RWPE1 (cell line): ENCODE results near the gene BHMT2.
A peak's percentile ranks its signal among the peaks of the same experiment; 100 is the strongest.

Source experiments
- CTCF ChIA-PET: fragments of 350-600 bp; sonication (Branson Sonifier 250); formaldehyde crosslinking; extraction: SDS; loops from one replicate; lab custom pipeline; 2021; lab: Yijun Ruan, JAX
- POLR2A ChIA-PET: fragments of 400-600 bp; formaldehyde crosslinking; extraction: SDS; loops from one replicate; lab custom pipeline; 2020; ENCODE audit warnings: antibody characterized with exemption; ENCODE audit not compliant: low non-redundant PET; lab: Yijun Ruan, JAX
- DNase-seq: peaks from one replicate; pipeline ENCODE4 v3.0.0; 2012; ENCODE audit warnings: low spot score
- H3K27ac ChIP-seq: fragments of 450-650 bp; 2 replicates; pipeline ENCODE4 v1.5.1; 2017
- CTCF ChIP-seq: fragments of 450-650 bp; conservative IDR thresholded peaks from 2 replicates; pipeline ENCODE4 v1.5.1; 2017; ENCODE audit warnings: low read depth, mild to moderate bottlenecking

The BHMT2 gene

GRCh38 chr5:79074641-79075040, 5.1 kb downstream of the BHMT2 start:
- CTCF ChIA-PET: interaction anchor here (0.5 to 3.4 kb wide), 3 partner anchors 18 to 537 kb away, joined by 3 to 12 read pairs (median 11); no protein-coding TSS in a partner anchor
- no peak overlapping the region for H3K27ac ChIP-seq
- POLR2A ChIA-PET: no interaction called here
- peak; percentile 59 for DNase-seq
- TF ChIP-seq CTCF: no peak

- no peak for DNase-seq
- ChIA-PET CTCF (interaction anchor here (0.6 to 3.4 kb wide), 2 partner anchors 28 to 51 kb away, joined by 4 to 11 read pairs; no protein-coding TSS in a partner anchor), POLR2A (no interaction called here)
- no peak overlapping the region for H3K27ac ChIP-seq
- no peak for TF ChIP-seq CTCF
Measured at GRCh38 chr5:79075646-79076426, 6.3 kb downstream of the BHMT2 start.

GRCh38 chr5:79076819-79077218, 7.3 kb downstream of the BHMT2 start:
- ChIA-PET CTCF (no interaction called here), POLR2A (no interaction called here)

GRCh38 chr5:79077680-79078365, 8.3 kb downstream of the BHMT2 start:
- ChIA-PET CTCF (interaction anchor here (0.6 kb wide), 2 partner anchors 160 to 199 kb away, joined by 3 read pairs; no protein-coding TSS in a partner anchor), POLR2A (interaction anchor here (0.5 kb wide), 1 partner anchor 382 kb away, joined by 3 read pairs; no protein-coding TSS in a partner anchor)
- no peak for TF ChIP-seq CTCF
- DNase-seq: no peak
- no peak overlapping the region for H3K27ac ChIP-seq

More at GRCh38 chr5:79076819-79077218, 7.3 kb downstream of the BHMT2 start:
- no peak overlapping the region for H3K27ac ChIP-seq
- no peak for TF ChIP-seq CTCF
- DNase-seq: no peak

GRCh38 chr5:79080804-79081203, 11.2 kb downstream of the BHMT2 start:
- no peak for TF ChIP-seq CTCF
- no peak overlapping the region for H3K27ac ChIP-seq
- POLR2A ChIA-PET: no interaction called here
- CTCF ChIA-PET: no interaction called here
- no peak for DNase-seq

- ChIA-PET POLR2A (no interaction called here), CTCF (interaction anchor here (0.7 kb wide), 1 partner anchor 12 kb away, joined by 4 read pairs; the partner anchor contains the start of gene BHMT2)
- no peak for TF ChIP-seq CTCF
- no peak overlapping the region for H3K27ac ChIP-seq
- no peak for DNase-seq
Measured at GRCh38 chr5:79081779-79082178, 12.2 kb downstream of the BHMT2 start.
